Measurements from ENCODE around the gene JPH4.
"Not testable (repeated sequence)": the region's sequence is repeated elsewhere in the genome, so short reads cannot be mapped to it uniquely, and the experiment has no call there.

The JPH4 gene

DNA sequence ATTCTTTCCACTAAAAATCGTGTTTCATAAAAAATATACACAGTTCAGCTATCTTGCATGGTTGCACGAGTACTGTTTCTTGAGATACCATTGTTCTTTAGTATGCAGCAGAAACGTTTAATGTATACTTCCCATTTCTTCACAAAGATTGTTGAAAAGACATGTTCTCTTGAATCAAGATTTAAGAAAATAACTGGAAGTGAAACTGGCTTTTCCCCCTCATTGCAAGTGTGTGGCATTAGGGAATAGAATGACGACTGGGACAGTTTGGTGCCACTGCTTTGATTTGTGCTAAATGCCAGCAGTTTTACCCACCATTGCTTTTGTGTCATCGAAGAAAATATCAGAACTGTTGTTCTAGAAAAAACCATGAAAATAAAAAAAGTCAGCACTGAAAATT lies 37.3 kb upstream of the JPH4 start:
- H3K9ac ChIP-seq (ENCODE audit: low read length) = no peak overlapping the region
- no peak overlapping the region for H3K4me3 ChIP-seq (ENCODE audit: low read depth in 1 of 2, low read length in 2 of 2)
- no peaks in the 10 kb centered on the region for H3K36me3 ChIP-seq (ENCODE audit: insufficient read depth, low read length)
- H3K27ac ChIP-seq (ENCODE audit: low read depth, low read length) = no peak overlapping the region
- H3K27me3 ChIP-seq (ENCODE audit: control insufficient read depth in 1 of 2, insufficient read depth in 2 of 2, low read length in 2 of 2) = no peaks in the 10 kb centered on the region
- H3K4me1 ChIP-seq (ENCODE audit: insufficient read depth, low read length) = no peaks in the 10 kb centered on the region
- no peaks in the 10 kb centered on the region for H3K9me3 ChIP-seq (ENCODE audit: low read length)

DNA sequence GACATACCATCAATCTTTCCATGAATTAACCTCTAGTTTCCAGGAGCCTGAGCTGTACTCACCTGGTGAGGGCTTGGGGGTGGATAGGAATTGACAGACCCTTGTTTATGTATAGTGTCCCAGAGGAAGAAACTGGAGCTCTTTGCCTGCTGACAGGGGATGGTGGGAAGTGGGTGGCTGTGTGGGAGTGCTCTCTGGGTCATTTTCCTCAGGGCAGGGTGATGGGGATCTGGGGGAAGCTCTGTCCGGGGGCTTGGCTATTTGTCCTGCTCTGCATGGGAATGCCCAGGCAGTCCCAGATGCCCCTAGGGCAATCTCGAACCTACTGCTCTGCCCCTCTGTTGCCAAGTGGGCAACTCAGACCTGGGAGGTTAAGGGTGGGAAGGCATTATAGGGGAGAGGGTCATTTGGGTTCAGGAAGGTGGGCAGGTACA lies 35.8 kb upstream of the JPH4 start:
- no peak overlapping the region for H3K4me3 ChIP-seq (ENCODE audit: low read depth in 1 of 2, low read length in 2 of 2)
- H3K4me1 ChIP-seq (ENCODE audit: insufficient read depth, low read length) = no peaks in the 10 kb centered on the region
- no peaks in the 10 kb centered on the region for H3K27me3 ChIP-seq (ENCODE audit: control insufficient read depth in 1 of 2, insufficient read depth in 2 of 2, low read length in 2 of 2)
- H3K27ac ChIP-seq (ENCODE audit: low read depth, low read length) = no peak overlapping the region
- H3K9me3 ChIP-seq (ENCODE audit: low read length) = no peaks in the 10 kb centered on the region
- H3K9ac ChIP-seq (ENCODE audit: low read length) = no peak overlapping the region
- H3K36me3 ChIP-seq (ENCODE audit: insufficient read depth, low read length) = no peaks in the 10 kb centered on the region

DNA sequence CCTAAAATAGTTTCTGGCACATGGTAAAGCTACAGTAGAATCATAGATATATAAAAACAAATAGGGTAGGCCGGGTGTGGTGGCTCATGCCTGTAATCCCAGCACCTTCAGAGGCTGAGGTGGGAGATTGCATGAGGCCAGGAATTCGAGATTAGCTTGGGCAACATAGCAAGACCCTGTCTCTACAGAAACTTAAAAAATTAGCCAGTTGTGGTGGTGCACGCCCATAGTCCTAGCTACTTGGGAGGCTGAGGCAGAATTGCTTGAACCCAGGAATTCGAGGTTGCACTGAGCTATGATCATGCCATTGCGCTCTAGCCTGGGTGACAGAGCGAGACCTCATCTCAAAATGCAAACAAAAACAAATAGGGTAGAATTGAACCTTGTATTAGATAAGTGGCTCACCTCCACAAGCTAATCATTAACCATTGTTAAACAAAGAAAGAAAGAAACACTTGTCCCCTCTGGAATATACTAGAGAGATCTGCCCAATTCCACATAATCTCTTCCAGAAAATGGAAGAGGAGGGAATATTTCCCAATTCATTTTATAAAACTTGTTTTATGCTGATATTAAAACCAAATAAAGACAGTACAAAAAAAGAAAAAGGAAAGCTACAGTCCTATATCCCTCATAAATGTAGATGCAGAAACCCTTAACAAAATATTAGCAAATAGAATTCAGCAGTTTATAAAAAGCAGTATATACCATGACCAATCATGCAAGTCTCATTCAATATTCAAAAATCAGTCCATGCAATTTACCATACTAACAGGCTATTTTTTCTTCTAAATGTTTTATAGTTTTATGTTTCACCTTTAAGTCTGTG lies 34.9 kb upstream of the JPH4 start:
- no peaks in the 10 kb centered on the region for H3K27me3 ChIP-seq (ENCODE audit: control insufficient read depth in 1 of 2, insufficient read depth in 2 of 2, low read length in 2 of 2)
- no peaks in the 10 kb centered on the region for H3K36me3 ChIP-seq (ENCODE audit: insufficient read depth, low read length)
- no peaks in the 10 kb centered on the region for H3K9me3 ChIP-seq (ENCODE audit: low read length)
- no peak overlapping the region for H3K4me3 ChIP-seq (ENCODE audit: low read depth in 1 of 2, low read length in 2 of 2)
- H3K27ac ChIP-seq (ENCODE audit: low read depth, low read length) = no peak overlapping the region
- H3K9ac ChIP-seq (ENCODE audit: low read length) = no peak overlapping the region
- H3K4me1 ChIP-seq (ENCODE audit: insufficient read depth, low read length) = no peaks in the 10 kb centered on the region

DNA sequence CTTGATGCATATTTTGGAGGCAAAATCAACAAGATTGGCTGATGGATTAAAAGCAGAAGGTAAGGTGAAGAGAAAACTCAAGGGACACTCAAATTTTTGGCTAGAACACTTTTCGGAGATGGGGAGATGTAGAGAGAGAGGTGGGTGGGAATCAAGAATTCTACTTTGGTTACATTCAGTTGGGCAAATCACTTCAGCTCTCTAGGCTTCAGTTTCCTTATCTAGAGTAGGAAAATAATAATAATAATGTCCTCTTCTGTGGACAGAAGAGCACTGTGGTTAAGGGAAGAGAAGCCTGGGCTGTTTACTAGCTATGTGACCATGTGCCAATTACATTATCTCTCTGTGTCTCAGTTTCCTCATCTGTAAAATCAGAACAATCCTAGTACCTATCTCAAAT lies 34.2 kb upstream of the JPH4 start:
- H3K4me3 ChIP-seq (ENCODE audit: low read depth in 1 of 2, low read length in 2 of 2) = no peak overlapping the region
- no peak overlapping the region for H3K27ac ChIP-seq (ENCODE audit: low read depth, low read length)
- no peak overlapping the region for H3K9ac ChIP-seq (ENCODE audit: low read length)

DNA sequence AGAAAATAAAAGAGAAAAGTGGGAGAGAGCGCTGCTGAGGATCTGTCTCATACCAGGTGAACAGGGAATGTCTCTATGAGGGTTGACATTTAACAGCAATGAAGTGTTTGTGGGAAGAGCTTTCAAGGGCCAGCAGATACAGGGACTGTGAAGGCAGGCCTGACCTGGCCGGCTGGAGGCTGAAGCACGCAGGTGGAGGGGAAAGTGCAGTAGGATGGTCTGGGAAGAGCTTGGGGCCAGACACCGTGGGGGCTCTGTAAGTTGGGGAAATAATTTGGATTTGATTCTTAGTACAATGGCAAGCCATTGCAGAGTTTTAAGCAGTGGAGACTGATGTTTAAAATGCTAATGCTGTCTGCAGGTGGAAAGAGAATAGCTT lies 33.8 kb upstream of the JPH4 start:
- Histone ChIP-seq H3K27ac (ENCODE audit: low read depth, low read length) (no peak overlapping the region), H3K36me3 (ENCODE audit: insufficient read depth, low read length) (no peaks in the 10 kb centered on the region), H3K27me3 (ENCODE audit: control insufficient read depth in 1 of 2, insufficient read depth in 2 of 2, low read length in 2 of 2) (no peaks in the 10 kb centered on the region), H3K4me3 (ENCODE audit: low read depth in 1 of 2, low read length in 2 of 2) (no peak overlapping the region), H3K9me3 (ENCODE audit: low read length) (no peaks in the 10 kb centered on the region), H3K9ac (ENCODE audit: low read length) (no peak overlapping the region), H3K4me1 (ENCODE audit: insufficient read depth, low read length) (no peaks in the 10 kb centered on the region)

More for the DNA sequence above, 34.2 kb upstream of the JPH4 start:
- no peaks in the 10 kb centered on the region for H3K9me3 ChIP-seq (ENCODE audit: low read length)
- H3K36me3 ChIP-seq (ENCODE audit: insufficient read depth, low read length) = no peaks in the 10 kb centered on the region
- H3K4me1 ChIP-seq (ENCODE audit: insufficient read depth, low read length) = no peaks in the 10 kb centered on the region
- no peaks in the 10 kb centered on the region for H3K27me3 ChIP-seq (ENCODE audit: control insufficient read depth in 1 of 2, insufficient read depth in 2 of 2, low read length in 2 of 2)

DNA sequence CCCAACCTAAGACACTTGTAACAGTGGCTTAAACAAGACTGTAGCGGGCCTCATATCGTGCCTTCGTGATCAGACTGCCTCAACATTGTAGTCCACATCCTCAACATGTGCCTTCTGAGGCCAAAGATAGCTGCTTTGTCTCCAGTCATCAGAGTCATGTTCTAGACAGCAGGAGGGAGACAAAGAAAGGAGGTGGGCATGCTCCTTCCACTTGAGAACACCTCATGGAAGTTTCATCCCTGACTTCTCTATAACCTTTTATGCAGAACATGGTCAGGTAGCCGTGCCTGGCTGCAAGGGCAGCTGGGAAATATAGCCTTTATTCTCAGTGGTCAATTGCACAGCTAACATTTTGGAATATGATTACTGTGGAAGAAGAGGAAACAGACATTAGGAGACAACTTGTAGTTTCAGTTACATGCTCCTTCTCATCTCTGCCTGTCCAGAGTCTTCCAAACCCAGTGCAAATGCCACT lies 32.3 kb upstream of the JPH4 start:
- Histone ChIP-seq H3K9ac (ENCODE audit: low read length) (no peak overlapping the region), H3K4me1 (ENCODE audit: insufficient read depth, low read length) (no peaks in the 10 kb centered on the region), H3K4me3 (ENCODE audit: low read depth in 1 of 2, low read length in 2 of 2) (no peak overlapping the region), H3K27ac (ENCODE audit: low read depth, low read length) (no peak overlapping the region), H3K36me3 (ENCODE audit: insufficient read depth, low read length) (no peaks in the 10 kb centered on the region), H3K27me3 (ENCODE audit: control insufficient read depth in 1 of 2, insufficient read depth in 2 of 2, low read length in 2 of 2) (no peaks in the 10 kb centered on the region), H3K9me3 (ENCODE audit: low read length) (no peaks in the 10 kb centered on the region)

DNA sequence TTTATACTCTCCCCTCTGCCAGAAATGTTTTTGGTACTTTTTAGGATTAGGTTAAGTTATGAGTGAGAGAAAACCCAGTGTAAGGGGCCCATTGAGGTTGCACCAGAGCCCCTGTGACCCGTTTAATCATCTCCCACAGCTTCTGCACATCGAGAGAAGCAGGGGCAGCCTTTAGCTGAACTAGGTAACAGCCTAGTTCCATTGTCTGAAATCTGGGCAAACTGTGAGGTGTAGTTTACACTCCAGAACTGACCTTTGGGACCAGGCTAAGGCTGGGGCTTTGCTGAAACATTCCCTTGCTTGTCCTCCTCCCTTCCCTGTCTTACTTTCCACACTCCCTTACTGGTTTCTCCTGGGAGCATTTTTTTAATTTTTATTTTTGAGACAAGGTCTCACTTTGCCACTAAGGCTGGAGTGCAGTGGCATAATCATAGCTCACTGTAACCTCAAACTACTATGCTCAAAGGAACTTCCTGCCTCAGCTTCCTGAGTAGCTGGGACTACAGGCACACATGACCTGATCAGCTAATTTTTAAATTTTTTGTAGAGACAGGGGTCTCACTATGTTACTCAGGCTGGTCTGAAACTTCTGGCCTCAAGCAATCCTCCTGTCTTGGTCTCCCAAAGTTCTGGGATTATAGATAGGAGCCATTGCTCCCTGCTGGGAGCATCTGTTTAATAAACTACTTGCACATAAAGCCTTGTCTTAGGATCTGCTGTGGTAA lies 31.7 kb upstream of the JPH4 start:
- Histone ChIP-seq H3K27ac (ENCODE audit: low read depth, low read length) (no peak overlapping the region), H3K9ac (ENCODE audit: low read length) (no peak overlapping the region), H3K4me3 (ENCODE audit: low read depth in 1 of 2, low read length in 2 of 2) (no peak overlapping the region), H3K9me3 (ENCODE audit: low read length) (no peaks in the 10 kb centered on the region), H3K27me3 (ENCODE audit: control insufficient read depth in 1 of 2, insufficient read depth in 2 of 2, low read length in 2 of 2) (no peaks in the 10 kb centered on the region), H3K4me1 (ENCODE audit: insufficient read depth, low read length) (no peaks in the 10 kb centered on the region), H3K36me3 (ENCODE audit: insufficient read depth, low read length) (no peaks in the 10 kb centered on the region)

DNA sequence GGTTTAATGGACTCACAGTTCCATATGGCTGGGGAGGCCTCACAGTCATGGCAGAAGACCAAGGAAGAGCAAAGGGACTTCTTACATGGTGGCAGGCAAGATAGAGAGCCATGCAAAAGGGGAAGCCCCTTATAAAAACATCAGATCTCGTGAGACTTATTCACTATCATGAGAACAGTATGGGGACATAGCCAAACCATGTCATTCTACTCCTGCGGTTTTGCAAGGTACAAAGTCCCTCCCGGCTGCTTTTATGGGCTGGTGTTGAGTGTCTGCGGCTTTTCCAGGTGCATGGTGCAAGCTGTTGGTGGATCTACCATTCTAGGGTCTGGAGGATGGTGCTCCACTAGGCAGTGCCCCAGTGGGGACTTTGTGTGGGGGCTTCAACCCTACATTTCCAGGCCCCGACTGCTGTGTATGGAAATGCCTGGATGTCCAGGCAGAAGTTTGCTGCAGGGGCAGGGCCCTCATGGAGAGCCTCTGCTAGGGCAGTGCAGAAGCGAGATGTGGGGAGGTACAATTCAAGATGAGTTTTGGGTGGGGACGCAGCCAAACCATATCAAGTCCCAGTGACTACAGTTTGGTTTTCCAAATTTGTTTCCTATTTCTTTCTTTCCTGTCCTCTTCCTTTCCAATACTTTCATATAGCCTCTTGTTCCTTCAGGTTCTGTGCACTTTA lies 31.0 kb upstream of the JPH4 start:
- not testable (repeated sequence) for H3K36me3 ChIP-seq (ENCODE audit: insufficient read depth, low read length); H3K4me3 ChIP-seq (ENCODE audit: low read depth in 1 of 2, low read length in 2 of 2); H3K27ac ChIP-seq (ENCODE audit: low read depth, low read length); H3K27me3 ChIP-seq (ENCODE audit: control insufficient read depth in 1 of 2, insufficient read depth in 2 of 2, low read length in 2 of 2); H3K9ac ChIP-seq (ENCODE audit: low read length); H3K9me3 ChIP-seq (ENCODE audit: low read length); H3K4me1 ChIP-seq (ENCODE audit: insufficient read depth, low read length)

DNA sequence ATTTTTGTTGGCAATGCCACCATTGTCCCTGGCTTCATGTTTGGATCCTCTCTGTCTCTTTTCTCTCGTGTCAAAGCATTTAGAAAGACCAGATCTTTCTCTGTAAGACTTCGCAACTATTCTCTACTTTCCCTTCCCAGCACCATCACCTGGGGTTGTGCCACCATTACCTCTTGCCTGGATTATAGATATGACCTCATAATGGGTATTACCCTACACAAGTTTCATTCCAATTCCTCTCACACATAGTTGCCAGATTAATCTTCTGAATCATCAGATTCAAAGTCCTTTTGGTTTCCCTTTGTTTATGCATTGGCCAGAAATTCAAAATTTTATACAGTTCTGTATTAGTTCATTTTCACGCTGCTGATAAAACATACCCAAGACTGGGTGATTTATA lies 30.4 kb upstream of the JPH4 start:
- Histone ChIP-seq H3K4me1 (ENCODE audit: insufficient read depth, low read length) (no peaks in the 10 kb centered on the region), H3K27ac (ENCODE audit: low read depth, low read length) (no peak overlapping the region), H3K36me3 (ENCODE audit: insufficient read depth, low read length) (no peaks in the 10 kb centered on the region), H3K9ac (ENCODE audit: low read length) (no peak overlapping the region), H3K4me3 (ENCODE audit: low read depth in 1 of 2, low read length in 2 of 2) (no peak overlapping the region), H3K27me3 (ENCODE audit: control insufficient read depth in 1 of 2, insufficient read depth in 2 of 2, low read length in 2 of 2) (no peaks in the 10 kb centered on the region), H3K9me3 (ENCODE audit: low read length) (no peaks in the 10 kb centered on the region)

DNA sequence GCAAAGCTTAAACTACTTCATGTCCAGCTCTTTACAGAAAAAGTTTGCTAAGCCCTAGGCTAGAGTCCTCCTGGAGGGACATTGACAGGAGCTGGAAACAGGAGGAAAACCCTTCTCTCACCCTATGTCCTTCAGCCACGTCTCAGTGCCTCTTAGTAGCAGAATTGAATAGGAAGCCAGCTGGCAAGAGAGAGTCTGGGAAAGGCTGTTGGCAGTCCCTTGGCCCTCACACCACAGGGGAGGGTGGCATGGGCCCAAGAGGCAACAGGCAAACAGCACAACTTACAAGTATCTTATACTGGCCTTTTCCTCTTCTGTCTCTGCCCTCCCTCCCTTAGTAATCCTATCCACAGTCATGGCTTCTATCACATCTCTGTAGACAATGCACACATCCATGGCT lies 29.9 kb upstream of the JPH4 start:
- Histone ChIP-seq H3K9me3 (ENCODE audit: low read length) (no peaks in the 10 kb centered on the region), H3K9ac (ENCODE audit: low read length) (no peak overlapping the region), H3K27ac (ENCODE audit: low read depth, low read length) (no peak overlapping the region), H3K27me3 (ENCODE audit: control insufficient read depth in 1 of 2, insufficient read depth in 2 of 2, low read length in 2 of 2) (no peaks in the 10 kb centered on the region), H3K4me3 (ENCODE audit: low read depth in 1 of 2, low read length in 2 of 2) (no peak overlapping the region), H3K36me3 (ENCODE audit: insufficient read depth, low read length) (no peaks in the 10 kb centered on the region), H3K4me1 (ENCODE audit: insufficient read depth, low read length) (no peaks in the 10 kb centered on the region)

DNA sequence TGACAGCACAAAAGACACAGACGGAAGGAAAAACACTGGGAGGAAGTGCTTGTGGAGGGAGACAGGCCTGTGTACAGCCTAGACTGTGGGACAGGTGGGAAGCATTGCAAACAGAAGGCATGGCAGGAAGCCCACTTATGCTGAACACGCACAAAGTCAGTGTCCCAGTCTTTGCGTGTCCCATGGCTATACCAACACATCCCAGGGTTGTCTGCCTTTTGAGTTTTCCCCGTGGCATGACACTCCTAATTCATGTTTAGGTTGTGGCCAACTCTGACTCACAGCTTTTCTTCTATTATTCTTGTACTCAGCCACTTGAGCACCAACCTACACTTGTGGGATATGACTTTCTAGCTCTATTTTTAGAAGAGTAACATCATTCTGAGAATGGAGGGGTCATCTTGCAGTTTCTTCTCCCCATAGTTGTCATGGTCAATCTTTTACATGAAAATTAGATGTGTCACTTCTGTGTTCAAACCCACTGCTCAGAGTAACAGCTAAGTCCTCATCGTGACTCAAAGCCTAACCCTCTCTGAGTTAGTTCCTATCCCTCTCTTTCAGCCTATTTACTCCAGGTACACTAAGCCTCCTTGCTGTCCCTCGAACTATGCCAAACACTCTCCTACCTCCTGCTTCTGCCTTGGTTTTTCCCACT lies 27.5 kb upstream of the JPH4 start:
- Histone ChIP-seq H3K27ac (ENCODE audit: low read depth, low read length) (no peak overlapping the region), H3K9ac (ENCODE audit: low read length) (no peak overlapping the region), H3K27me3 (ENCODE audit: control insufficient read depth in 1 of 2, insufficient read depth in 2 of 2, low read length in 2 of 2) (no peaks in the 10 kb centered on the region), H3K36me3 (ENCODE audit: insufficient read depth, low read length) (no peaks in the 10 kb centered on the region), H3K4me3 (ENCODE audit: low read depth in 1 of 2, low read length in 2 of 2) (no peak overlapping the region), H3K4me1 (ENCODE audit: insufficient read depth, low read length) (no peaks in the 10 kb centered on the region), H3K9me3 (ENCODE audit: low read length) (no peaks in the 10 kb centered on the region)
